Tibial nerve (tissue), 4 donors: ENCODE data around the gene ARHGEF28.

Experiments
- EP300 ChIP-seq, 2 donors: sonication (generic); formaldehyde crosslinking; IDR thresholded peaks; one replicate each; pipeline ENCODE4 v1.6.1; 2017; ENCODE audit warnings: antibody characterized with exemption in 2 of 2, mild to moderate bottlenecking in 1 of 2
- POLR2A ChIP-seq, 2 donors: fragments of 450-650 bp; IDR thresholded peaks; one replicate each; pipeline ENCODE4 v1.6.1; 2017; ENCODE audit warnings: antibody characterized with exemption in 2 of 2, mild to moderate bottlenecking in 2 of 2, moderate library complexity in 2 of 2
- TF ChIP-seq, protein P1 (sequence below), 5 experiments: fragments of 200-600 bp in 3 of 5; fragments of 450-650 bp in 2 of 5; sonication (generic) in 3 of 5; IDR thresholded peaks; one replicate each; pipeline ENCODE4 v1.5.1; 2016 to 2019; ENCODE audit warnings: antibody characterized with exemption in 5 of 5, mild to moderate bottlenecking in 3 of 5, moderate library complexity in 2 of 5

DNA sequence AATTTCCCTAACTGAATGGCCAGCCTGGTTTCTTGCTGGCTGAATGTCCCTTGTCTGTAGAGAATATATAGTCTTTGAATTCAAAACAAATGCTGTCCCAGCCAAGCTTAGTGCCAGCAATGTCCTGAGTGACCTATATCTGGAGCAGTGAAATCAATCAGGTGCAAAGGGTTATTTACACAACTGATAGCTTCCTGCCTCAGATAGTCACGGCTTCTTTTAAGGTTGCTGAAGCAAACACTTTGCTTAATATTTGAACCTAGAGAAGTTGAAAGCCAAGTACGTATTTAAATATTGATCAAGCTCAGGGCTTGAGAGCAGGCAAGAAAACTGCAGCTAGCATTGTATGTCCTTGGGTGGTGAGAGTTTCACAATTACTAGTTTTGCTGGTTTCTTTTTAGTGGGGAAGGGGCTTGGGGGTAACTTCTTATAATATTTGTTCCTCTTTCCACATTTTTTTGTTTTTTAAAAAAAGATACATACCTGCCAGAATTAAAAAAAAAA, 2.0 kb upstream of the ARHGEF28 start:
- TF ChIP-seq EP300 (IDR thresholded peaks at IDR 0.05) (no peak), POLR2A (IDR thresholded peaks at IDR 0.05) (no peak)
- TF ChIP-seq, protein P1, sequence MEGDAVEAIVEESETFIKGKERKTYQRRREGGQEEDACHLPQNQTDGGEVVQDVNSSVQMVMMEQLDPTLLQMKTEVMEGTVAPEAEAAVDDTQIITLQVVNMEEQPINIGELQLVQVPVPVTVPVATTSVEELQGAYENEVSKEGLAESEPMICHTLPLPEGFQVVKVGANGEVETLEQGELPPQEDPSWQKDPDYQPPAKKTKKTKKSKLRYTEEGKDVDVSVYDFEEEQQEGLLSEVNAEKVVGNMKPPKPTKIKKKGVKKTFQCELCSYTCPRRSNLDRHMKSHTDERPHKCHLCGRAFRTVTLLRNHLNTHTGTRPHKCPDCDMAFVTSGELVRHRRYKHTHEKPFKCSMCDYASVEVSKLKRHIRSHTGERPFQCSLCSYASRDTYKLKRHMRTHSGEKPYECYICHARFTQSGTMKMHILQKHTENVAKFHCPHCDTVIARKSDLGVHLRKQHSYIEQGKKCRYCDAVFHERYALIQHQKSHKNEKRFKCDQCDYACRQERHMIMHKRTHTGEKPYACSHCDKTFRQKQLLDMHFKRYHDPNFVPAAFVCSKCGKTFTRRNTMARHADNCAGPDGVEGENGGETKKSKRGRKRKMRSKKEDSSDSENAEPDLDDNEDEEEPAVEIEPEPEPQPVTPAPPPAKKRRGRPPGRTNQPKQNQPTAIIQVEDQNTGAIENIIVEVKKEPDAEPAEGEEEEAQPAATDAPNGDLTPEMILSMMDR (IDR thresholded peaks at IDR 0.05) = no peak
